Peyer's patch (tissue), 4 donors: ENCODE results near the gene MORF4L1. TPM values are rescaled to one million over a fixed set of nuclear protein-coding genes. Genes with fewer than 3 reads are reported as not detected.
A peak's percentile ranks its signal among the peaks of the same experiment; 100 is the strongest.
"Not testable (repeated sequence)": the region's sequence is repeated elsewhere in the genome, so short reads cannot be mapped to it uniquely, and the experiment has no call there.

ENCODE experiments used
- DNase-seq, 3 donors: peaks; one replicate each; pipeline ENCODE4 v3.0.0-alpha.2; 2017 to 2019
- H3K27ac ChIP-seq, 4 donors: fragments of 200-600 bp; sonication (generic); one replicate each; pipeline ENCODE4 v1.5.1; 2016 to 2019
- H3K27me3 ChIP-seq, 2 donors: fragments of 200-600 bp; sonication (generic); one replicate each; pipeline ENCODE4 v1.5.1; 2019
- H3K36me3 ChIP-seq, 3 donors: fragments of 200-600 bp; sonication (generic); one replicate each; pipeline ENCODE4 v1.5.1; 2016 to 2019
- H3K4me1 ChIP-seq, 4 donors: fragments of 200-600 bp; sonication (generic); one replicate each; pipeline ENCODE4 v1.5.1; 2016 to 2019
- H3K4me3 ChIP-seq, 4 donors: fragments of 200-600 bp; sonication (generic); 1 replicate in 3 of 4; 2 replicates in 1 of 4; pipeline ENCODE4 v1.5.1; 2016 to 2019; ENCODE audit warnings: mild to moderate bottlenecking in 1 of 4
- H3K9me3 ChIP-seq, 4 donors: fragments of 200-600 bp; sonication (generic); one replicate each; pipeline ENCODE4 v1.5.1; 2016 to 2019; ENCODE audit warnings: mild to moderate bottlenecking in 1 of 4
- POLR2A ChIP-seq, 2 donors: fragments of 450-650 bp; IDR thresholded peaks; one replicate each; pipeline ENCODE4 v1.5.1; 2017; ENCODE audit warnings: antibody characterized with exemption in 2 of 2, mild to moderate bottlenecking in 2 of 2, moderate library complexity in 2 of 2
- total RNA-seq, 4 donors: library from RNA; depleted of rRNA; stranded (reverse); fragments of >200 nt; gene quantifications; one replicate each; pipeline ENCODE4 v1.1.0, GENCODE V29; 2016
- TF ChIP-seq, protein P1 (sequence below), 6 experiments: fragments of 450-650 bp in 4 of 6; fragments of 200-600 bp in 2 of 6; sonication (generic) in 1 of 6; IDR thresholded peaks; one replicate each; pipeline ENCODE4 v1.5.1; 2017 to 2019; ENCODE audit warnings: antibody characterized with exemption in 6 of 6, mild to moderate bottlenecking in 3 of 6, moderate library complexity in 1 of 6

The MORF4L1 gene
- total RNA-seq, 4 donors from 2014 or later = 90.8 to 271 (median 139) TPM

DNA sequence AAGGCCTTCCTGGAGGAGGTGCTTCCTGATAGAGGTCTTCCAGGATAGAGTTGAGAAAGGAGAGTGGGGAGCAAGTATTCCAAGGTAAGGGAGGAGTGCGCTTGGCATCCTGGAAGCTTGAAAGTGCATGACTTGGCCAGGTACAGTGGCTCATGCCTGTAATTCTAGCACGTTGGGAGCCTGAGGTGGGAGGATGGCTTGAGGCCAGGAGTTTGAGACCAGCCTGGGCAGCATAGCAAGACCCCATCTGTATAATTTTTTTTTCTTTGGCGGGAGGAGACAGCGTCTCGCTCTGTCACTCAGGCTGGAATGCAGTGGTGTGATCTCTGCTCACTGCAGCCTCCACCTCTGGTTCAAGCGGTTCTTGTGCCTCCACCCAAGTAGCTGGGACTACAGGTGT is 19.2 kb upstream of the MORF4L1 start:
- no peak for TF ChIP-seq POLR2A (IDR thresholded peaks at IDR 0.05)
- TF ChIP-seq, protein P1, sequence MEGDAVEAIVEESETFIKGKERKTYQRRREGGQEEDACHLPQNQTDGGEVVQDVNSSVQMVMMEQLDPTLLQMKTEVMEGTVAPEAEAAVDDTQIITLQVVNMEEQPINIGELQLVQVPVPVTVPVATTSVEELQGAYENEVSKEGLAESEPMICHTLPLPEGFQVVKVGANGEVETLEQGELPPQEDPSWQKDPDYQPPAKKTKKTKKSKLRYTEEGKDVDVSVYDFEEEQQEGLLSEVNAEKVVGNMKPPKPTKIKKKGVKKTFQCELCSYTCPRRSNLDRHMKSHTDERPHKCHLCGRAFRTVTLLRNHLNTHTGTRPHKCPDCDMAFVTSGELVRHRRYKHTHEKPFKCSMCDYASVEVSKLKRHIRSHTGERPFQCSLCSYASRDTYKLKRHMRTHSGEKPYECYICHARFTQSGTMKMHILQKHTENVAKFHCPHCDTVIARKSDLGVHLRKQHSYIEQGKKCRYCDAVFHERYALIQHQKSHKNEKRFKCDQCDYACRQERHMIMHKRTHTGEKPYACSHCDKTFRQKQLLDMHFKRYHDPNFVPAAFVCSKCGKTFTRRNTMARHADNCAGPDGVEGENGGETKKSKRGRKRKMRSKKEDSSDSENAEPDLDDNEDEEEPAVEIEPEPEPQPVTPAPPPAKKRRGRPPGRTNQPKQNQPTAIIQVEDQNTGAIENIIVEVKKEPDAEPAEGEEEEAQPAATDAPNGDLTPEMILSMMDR (IDR thresholded peaks at IDR 0.05) = no peak
- no peaks in the 10 kb centered on the region for H3K36me3 ChIP-seq
- H3K9me3 ChIP-seq = no peaks in the 10 kb centered on the region
- no peak overlapping the region for H3K4me3 ChIP-seq
- DNase-seq = no peak
- no peaks in the 10 kb centered on the region for H3K4me1 ChIP-seq
- H3K27me3 ChIP-seq = no peaks in the 10 kb centered on the region
- no peak overlapping the region for H3K27ac ChIP-seq

DNA sequence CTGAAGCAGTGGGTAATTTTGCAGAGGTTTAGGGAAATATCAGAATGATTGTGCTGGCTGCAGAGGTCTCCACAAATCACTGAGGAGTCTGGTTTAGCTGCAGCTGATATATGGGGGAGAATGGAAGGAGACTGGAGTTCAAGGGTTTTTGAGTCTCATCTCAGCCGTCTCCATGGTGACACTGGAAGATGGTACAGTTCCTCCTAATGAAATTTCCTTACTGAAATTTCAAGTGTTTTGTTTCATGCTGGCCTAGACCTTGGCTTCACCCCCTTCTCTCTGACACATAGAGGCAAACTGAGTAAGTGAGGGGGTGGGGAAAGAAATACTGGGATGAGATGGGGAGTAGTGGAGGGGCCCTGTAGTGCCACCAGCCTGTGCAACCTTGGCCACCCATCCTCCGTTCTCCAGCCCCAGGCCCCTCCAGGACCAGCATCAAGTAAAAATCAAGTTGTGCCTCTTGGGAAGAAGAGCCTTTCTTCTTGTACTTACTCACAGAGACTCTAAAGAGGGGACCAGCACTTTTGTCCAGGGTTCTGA is 17.8 kb upstream of the MORF4L1 start:
- Histone ChIP-seq H3K27me3 (no peaks in the 10 kb centered on the region), H3K36me3 (no peaks in the 10 kb centered on the region), H3K4me1 (no peaks in the 10 kb centered on the region), H3K4me3 (no peak overlapping the region), H3K9me3 (no peaks in the 10 kb centered on the region), H3K27ac (no peak overlapping the region)
- TF ChIP-seq, protein P1 (IDR thresholded peaks at IDR 0.05) = no peak
- no peak for TF ChIP-seq POLR2A (IDR thresholded peaks at IDR 0.05)
- DNase-seq = no peak

DNA sequence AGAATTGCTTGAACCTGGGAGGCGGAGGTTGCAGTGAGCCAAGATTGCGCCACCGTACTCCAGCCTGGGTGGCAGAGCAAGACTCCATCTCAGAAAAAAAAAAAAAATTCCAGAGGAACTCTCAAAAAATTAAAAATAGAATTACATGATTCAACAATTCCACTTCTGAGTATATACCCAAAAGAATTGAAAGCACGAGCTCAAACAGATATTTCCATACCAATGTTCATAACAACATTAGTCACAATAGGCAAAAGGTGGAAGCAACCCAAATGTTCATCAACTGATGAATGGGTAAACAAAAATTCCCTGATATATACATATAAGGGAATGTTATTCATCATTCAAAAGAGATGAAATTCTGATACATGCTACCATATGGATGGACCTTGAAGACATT is 16.9 kb upstream of the MORF4L1 start:
- Histone ChIP-seq H3K4me3 (no peak overlapping the region), H3K27me3 (no peaks in the 10 kb centered on the region), H3K36me3 (no peaks in the 10 kb centered on the region), H3K4me1 (no peaks in the 10 kb centered on the region), H3K9me3 (no peaks in the 10 kb centered on the region), H3K27ac (no peak overlapping the region)
- DNase-seq = no peak
- TF ChIP-seq POLR2A (IDR thresholded peaks at IDR 0.05) = no peak
- TF ChIP-seq, protein P1 (IDR thresholded peaks at IDR 0.05) = no peak

DNA sequence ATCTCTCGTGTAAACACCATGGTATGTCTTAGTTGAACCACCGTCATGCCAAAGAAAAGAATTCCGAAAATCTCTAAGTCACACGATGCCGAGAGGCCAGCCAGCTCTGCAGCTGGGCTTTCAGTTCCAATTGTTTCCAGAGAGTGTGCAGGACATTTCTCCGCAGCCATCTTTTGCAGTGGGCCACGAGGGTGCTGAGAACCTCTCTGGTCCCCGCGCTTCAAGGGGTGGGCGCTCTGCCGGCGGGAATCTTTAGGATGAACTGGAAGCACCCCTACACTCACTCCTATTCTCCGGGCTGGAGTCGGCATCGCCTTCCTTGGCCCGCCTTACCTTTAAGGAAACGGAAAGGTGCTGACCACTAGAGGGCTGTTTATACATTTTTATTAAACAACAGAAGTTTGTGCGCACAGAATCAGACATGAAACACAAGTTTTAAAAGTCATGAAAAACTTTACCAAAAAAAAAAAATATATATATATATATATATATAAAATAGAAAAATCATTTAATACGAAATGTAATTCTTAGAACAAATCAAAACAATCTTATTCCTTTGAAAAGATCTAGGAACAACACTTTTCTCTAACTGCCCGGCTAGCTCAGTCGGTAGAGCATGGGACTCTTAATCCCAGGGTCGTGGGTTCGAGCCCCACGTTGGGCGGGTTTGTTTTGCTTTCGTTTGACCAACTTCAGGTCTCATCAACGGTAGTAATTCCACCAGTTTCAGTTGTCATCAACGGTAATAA is 12.5 kb upstream of the MORF4L1 start:
- H3K27ac ChIP-seq = peak overlapping the region in 2 of 4 donors; percentile 33 to 42
- H3K9me3 ChIP-seq = no peaks in the 10 kb centered on the region
- H3K4me3 ChIP-seq = peak overlapping the region; percentile 27 to 51 (median 41)

DNA sequence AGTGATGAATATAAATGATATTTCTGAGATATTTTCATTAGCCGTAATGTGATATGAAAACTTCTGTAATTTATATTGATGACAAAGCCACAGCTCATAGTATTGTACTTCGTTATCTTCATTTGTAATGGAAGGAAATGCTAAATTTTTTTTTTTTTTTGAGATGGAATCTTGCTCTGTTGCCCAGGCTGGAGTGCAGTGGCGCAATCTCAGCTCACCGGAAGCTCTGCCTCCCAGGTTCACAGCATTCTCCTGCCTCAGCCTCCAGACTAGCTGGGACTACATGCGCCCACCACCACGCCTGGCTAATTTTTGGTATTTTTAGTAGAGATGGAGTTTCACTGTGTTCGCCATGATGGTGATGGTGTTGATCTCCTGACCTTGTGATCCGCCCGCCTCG is 7.1 kb upstream of the MORF4L1 start:
- not testable (repeated sequence) for H3K36me3 ChIP-seq, H3K4me3 ChIP-seq, H3K27ac ChIP-seq, DNase-seq, H3K9me3 ChIP-seq, H3K4me1 ChIP-seq, H3K27me3 ChIP-seq

More for the DNA sequence above, 12.5 kb upstream of the MORF4L1 start:
- peak; percentile 58 to 83 (median 72) for DNase-seq
- no peaks in the 10 kb centered on the region for H3K27me3 ChIP-seq
- no peak for TF ChIP-seq POLR2A (IDR thresholded peaks at IDR 0.05)
- TF ChIP-seq, protein P1 (IDR thresholded peaks at IDR 0.05) = peak; percentile 21 to 59 (median 54)
- no peaks in the 10 kb centered on the region for H3K4me1 ChIP-seq
- no peaks in the 10 kb centered on the region for H3K36me3 ChIP-seq

DNA sequence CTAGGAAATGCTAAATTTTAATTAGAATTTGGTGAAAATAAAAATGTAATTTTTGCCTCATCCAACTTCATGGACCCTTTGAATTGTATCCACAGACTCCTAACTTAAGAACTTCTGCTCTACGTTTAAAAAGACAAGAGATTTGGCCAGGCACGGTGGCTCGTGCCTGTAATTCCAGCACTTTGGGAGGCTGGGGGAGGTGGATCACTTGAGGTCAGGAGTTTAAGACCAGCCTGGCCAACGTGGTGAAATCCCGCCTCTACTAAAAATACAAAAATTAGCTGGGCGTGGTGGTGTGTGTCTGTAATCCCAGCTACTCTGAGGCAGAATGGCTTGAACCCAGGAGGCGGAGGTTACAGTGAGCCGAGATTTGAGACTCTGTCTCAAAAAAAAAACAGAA is 6.7 kb upstream of the MORF4L1 start:
- not testable (repeated sequence) for DNase-seq, H3K9me3 ChIP-seq, H3K4me1 ChIP-seq

More for the DNA sequence above, 6.7 kb upstream of the MORF4L1 start:
- H3K36me3 ChIP-seq, H3K4me3 ChIP-seq, H3K27me3 ChIP-seq, H3K27ac ChIP-seq: not testable (repeated sequence)
